Pancreas (tissue), 10 donors: ENCODE data around the gene WRNIP1. TPM values are rescaled to one million over a fixed set of nuclear protein-coding genes. Genes with fewer than 3 reads are reported as not detected.

ENCODE experiments used
- ATAC-seq, 4 donors: fragments of 200-7000 bp; cut with Tn5 transposase; one replicate each; pipeline versions ENCODE4 v1.8.0 to v1.9.1; 2020; ENCODE audit warnings: mild to moderate bottlenecking in 4 of 4, moderate library complexity in 4 of 4
- DNase-seq, 6 donors: peaks; one replicate each; pipeline ENCODE4 v3.0.0-alpha.2; 2020
- FAIRE-seq: peaks from 2 replicates; lab custom pipeline; 2012; peaks lifted over from hg19 to GRCh38; lab: Jason Lieb, UNC
- H3K27ac ChIP-seq, 4 donors: fragments of 200-600 bp; sonication (generic); 1 replicate in 3 of 4; 2 replicates in 1 of 4; pipeline versions ENCODE4 v1.5.0 to v1.8.0; 2020
- H3K27me3 ChIP-seq, 4 donors: fragments of 200-600 bp; one replicate each; pipeline ENCODE4 v1.8.0; 2021
- H3K36me3 ChIP-seq, 3 donors: fragments of 200-600 bp; sonication (generic) in 1 of 3; one replicate each; pipeline versions ENCODE4 v1.5.0 to v1.8.0; 2020 to 2021
- H3K4me1 ChIP-seq, 3 donors: fragments of 200-600 bp; one replicate each; pipeline ENCODE4 v1.8.0; 2021
- H3K4me3 ChIP-seq, 4 donors: fragments of 200-600 bp; sonication (generic) in 2 of 4; one replicate each; pipeline versions ENCODE4 v1.5.0 to v1.8.0; 2020 to 2021
- H3K9me3 ChIP-seq, 4 donors: fragments of 200-600 bp; one replicate each; pipeline ENCODE4 v1.8.0; 2021
- CTCF ChIP-seq, 4 donors: fragments of 200-600 bp; sonication (generic) in 3 of 4; IDR thresholded peaks; one replicate each; pipeline versions ENCODE4 v1.5.0 to v1.8.0; 2021; ENCODE audit warnings: antibody characterized with exemption in 4 of 4
- WGBS, 2 donors: extraction: QIAGEN DNeasy Blood & Tissue Kit; methylation state at CpG; one replicate each; pipeline ENCODE4 v1.1.7; 2013; 5-methylcytosine and 5-hydroxymethylcytosine counted together
- intact Hi-C, 3 donors: fragments of 100-400 bp; cut with DNase I; formaldehyde crosslinking; loops; one replicate each; pipeline versions ENCODE4 v1.11.1 to v1.14.2; 2022
- polyA plus RNA-seq, 2 donors: library from polyadenylated mRNA; stranded (reverse); fragments of 200-250 nt; gene quantifications; one replicate each; pipeline ENCODE4 v1.2.3, GENCODE V29; 2013
- total RNA-seq, 6 donors: library from RNA; stranded (reverse); fragmentation: NEBNext Ultra II Directional in 4 of 6; extraction: Animal tissue kit (Norgen Biotek cat#: 25700) in 4 of 6; gene quantifications; one replicate each; pipeline versions ENCODE4 v1.2.1 to v1.2.4, GENCODE V29; 2021 to 2023
- donor health status: healthy with polysubstance abuse.
- donor health status: DM: no; HTN: no; CAD: no; lungs with moderate emphysema.
- donor health status: DM: no; HTN: no; CAD: no.
- donor health status: control.
- donor health status: control.
- donor health status: Bipolar disorder and iron deficiency.
- donor health status: DM: yes; HTN: yes; CAD: no.
- donor health status: DM: no; HTN: no; CAD: no.
- donor health status: DM: no; HTN: no; CAD: no.
- donor health status: DM: yes; HTN: yes; CAD: no.

WRNIP1 gene
- total and polyA plus RNA-seq, 8 donors, result 19.2 to 45.7 (median 23.8) TPM

- Histone ChIP-seq H3K9me3 (no peaks in the 10 kb centered on the region), H3K27ac (no peak overlapping the region), H3K4me3 (no peak overlapping the region), H3K36me3 (no peaks in the 10 kb centered on the region), H3K27me3 (no peaks in the 10 kb centered on the region), H3K4me1 (no peaks in the 10 kb centered on the region)
- 75 to 78% methylated on average over 2 of the region's 2 CpGs for WGBS, 2 donors
- no peak for TF ChIP-seq CTCF (IDR thresholded peaks at IDR 0.05)
- no peak for ATAC-seq
- FAIRE-seq, result no peak
- DNase-seq, result no peak
- intact Hi-C loops, result no loop called here
These were observed 46.1 kb upstream of the WRNIP1 start for GRCh38 chr6:2719093-2719455.

GRCh38 chr6:2721219-2721618, 44.0 kb upstream of the WRNIP1 start:
- intact Hi-C loops, result no loop called here
- no peak for TF ChIP-seq CTCF (IDR thresholded peaks at IDR 0.05)
- H3K27ac ChIP-seq, result no peak overlapping the region
- no peak overlapping the region for H3K4me3 ChIP-seq
- no peaks in the 10 kb centered on the region for H3K27me3 ChIP-seq
- H3K4me1 ChIP-seq, result no peaks in the 10 kb centered on the region
- H3K36me3 ChIP-seq, result no peaks in the 10 kb centered on the region
- 88 to 94% methylated on average over 3 of the region's 3 CpGs for WGBS, 2 donors
- no peak for DNase-seq
- no peaks in the 10 kb centered on the region for H3K9me3 ChIP-seq
- no peak for ATAC-seq
- FAIRE-seq, result no peak

- Histone ChIP-seq H3K4me1 (no peaks in the 10 kb centered on the region), H3K27me3 (no peaks in the 10 kb centered on the region), H3K36me3 (no peaks in the 10 kb centered on the region), H3K27ac (no peak overlapping the region), H3K9me3 (no peaks in the 10 kb centered on the region), H3K4me3 (no peak overlapping the region)
- no peak for ATAC-seq
- 73 to 82% methylated on average over 8 of the region's 8 CpGs for WGBS, 2 donors
- intact Hi-C loops, result no loop called here
- no peak for DNase-seq
- no peak for FAIRE-seq
- no peak for TF ChIP-seq CTCF (IDR thresholded peaks at IDR 0.05)
These were observed 39.7 kb upstream of the WRNIP1 start for GRCh38 chr6:2725364-2725988.

- Histone ChIP-seq H3K4me1 (no peaks in the 10 kb centered on the region), H3K36me3 (no peaks in the 10 kb centered on the region), H3K27me3 (no peaks in the 10 kb centered on the region), H3K27ac (peak overlapping the region in 1 of 4 donors; percentile 28), H3K9me3 (no peaks in the 10 kb centered on the region), H3K4me3 (no peak overlapping the region)
- no peak for TF ChIP-seq CTCF (IDR thresholded peaks at IDR 0.05)
- WGBS, 2 donors, result 57 to 63% methylated on average over 8 of the region's 8 CpGs
- intact Hi-C loops, result no loop called here
- no peak for DNase-seq
- FAIRE-seq, result no peak
- ATAC-seq, result peak in 2 of 4 donors; percentile 64
These were observed 39.1 kb upstream of the WRNIP1 start for GRCh38 chr6:2725999-2726567.

GRCh38 chr6:2729921-2730320, 35.3 kb upstream of the WRNIP1 start:
- FAIRE-seq, result no peak

More at GRCh38 chr6:2729921-2730320, 35.3 kb upstream of the WRNIP1 start:
- no peak overlapping the region for H3K4me3 ChIP-seq
- no peaks in the 10 kb centered on the region for H3K4me1 ChIP-seq
- ATAC-seq (no peak), DNase-seq (no peak)
- no peaks in the 10 kb centered on the region for H3K27me3 ChIP-seq
- no peaks in the 10 kb centered on the region for H3K36me3 ChIP-seq
- intact Hi-C loops, result no loop called here
- no peaks in the 10 kb centered on the region for H3K9me3 ChIP-seq
- no peak for TF ChIP-seq CTCF (IDR thresholded peaks at IDR 0.05)
- WGBS, 2 donors, result 92 to 93% methylated on average over 10 of the region's 10 CpGs
- no peak overlapping the region for H3K27ac ChIP-seq
